GM23248 (cell line): ENCODE measurements around the gene RBPJL. TPM values are rescaled to one million over a fixed set of nuclear protein-coding genes. Genes with fewer than 3 reads are reported as not detected.

Experiments used
- DNase-seq: peaks from one replicate; pipeline ENCODE4 v3.0.0-alpha.2; 2015
- H2AFZ ChIP-seq: fragments of 200-600 bp; sonication (generic); 2 replicates; pipeline ENCODE4 v1.6.1; 2016; ENCODE audit warnings: antibody characterized with exemption
- H3F3A ChIP-seq: fragments of 200-600 bp; sonication (generic); 2 replicates; pipeline ENCODE4 v1.6.1; 2016; ENCODE audit warnings: mild to moderate bottlenecking, antibody characterized with exemption, mixed run types; ENCODE audit not compliant: insufficient read depth
- H3K27ac ChIP-seq: fragments of 200-600 bp; sonication (generic); 2 replicates; pipeline ENCODE4 v1.5.1; 2016; ENCODE audit warnings: mild to moderate bottlenecking
- H3K27me3 ChIP-seq: fragments of 200-600 bp; sonication (generic); replicated peaks from 2 replicates; pipeline ENCODE4 v1.6.1; 2016; ENCODE audit warnings: mild to moderate bottlenecking; ENCODE audit not compliant: insufficient read depth
- H3K36me3 ChIP-seq: fragments of 200-600 bp; sonication (generic); 2 replicates; pipeline ENCODE4 v1.6.1; 2016; ENCODE audit warnings: low read depth, mild to moderate bottlenecking
- H3K4me1 ChIP-seq: fragments of 200-600 bp; sonication (generic); 2 replicates; pipeline ENCODE4 v1.6.1; 2016; ENCODE audit warnings: mild to moderate bottlenecking; ENCODE audit not compliant: insufficient read depth
- H3K4me2 ChIP-seq: fragments of 200-600 bp; sonication (generic); one replicate; pipeline ENCODE4 v1.6.1; 2016; ENCODE audit warnings: mild to moderate bottlenecking; ENCODE audit not compliant: unreplicated experiment
- H3K4me3 ChIP-seq: fragments of 200-600 bp; sonication (generic); 2 replicates; pipeline ENCODE4 v1.5.1; 2016; ENCODE audit warnings: mild to moderate bottlenecking
- H3K79me2 ChIP-seq: fragments of 200-600 bp; sonication (generic); 2 replicates; pipeline ENCODE4 v1.6.1; 2016; ENCODE audit warnings: mild to moderate bottlenecking; ENCODE audit not compliant: insufficient read depth
- H3K9ac ChIP-seq: fragments of 200-600 bp; sonication (generic); 2 replicates; pipeline ENCODE4 v1.6.1; 2016; ENCODE audit warnings: mild to moderate bottlenecking
- H3K9me2 ChIP-seq: fragments of 200-600 bp; sonication (generic); 2 replicates; pipeline ENCODE4 v1.6.1; 2016; ENCODE audit warnings: mixed run types, mild to moderate bottlenecking, moderate library complexity; ENCODE audit not compliant: insufficient read depth
- H3K9me3 ChIP-seq: fragments of 200-600 bp; sonication (generic); one replicate; pipeline ENCODE4 v1.6.1; 2017; ENCODE audit warnings: low read depth
- H4K20me1 ChIP-seq: fragments of 200-600 bp; sonication (generic); 2 replicates; pipeline ENCODE4 v1.6.0; 2016; ENCODE audit not compliant: insufficient read depth
- EZH2 ChIP-seq: fragments of 200-600 bp; sonication (generic); IDR thresholded peaks from 2 replicates; pipeline ENCODE4 v1.6.1; 2018; ENCODE audit warnings: antibody characterized with exemption, mild to moderate bottlenecking; ENCODE audit not compliant: insufficient read depth, poor library complexity, severe bottlenecking
- EZH2phosphoT487 ChIP-seq: fragments of 200-600 bp; sonication (generic); IDR thresholded peaks from 2 replicates; pipeline ENCODE4 v1.6.1; 2018; ENCODE audit warnings: antibody characterized with exemption, moderate library complexity, mild to moderate bottlenecking, low read depth; ENCODE audit not compliant: insufficient read depth
- WGBS, 2 experiments: methylation state at CpG; one replicate each; pipeline ENCODE4 v1.1.6; 2015 to 2017; ENCODE audit warnings: low lambda C conversion rate in 2 of 2, low coverage in 1 of 2; ENCODE audit errors: missing lambda C conversion rate in 2 of 2; 5-methylcytosine and 5-hydroxymethylcytosine counted together
- in situ Hi-C: fragments of 300-500 bp; cut with MboI; formaldehyde crosslinking; loops from 2 replicates; pipeline ENCODE4 v1.15.0; 2020
- polyA plus RNA-seq: library from polyadenylated mRNA; unstranded; fragments of >200 nt; fragmentation: Nextera tagmentation; extraction: Ambion mirVana; gene quantifications from 2 replicates; pipeline ENCODE4 v1.2.1, GENCODE V29; 2016
- total RNA-seq: library from RNA; depleted of rRNA; stranded (reverse); fragments of >200 nt; shearing (Covaris generic); gene quantifications from 2 replicates; pipeline ENCODE4 v1.2.3, GENCODE V29; 2014; rRNA removed

The RBPJL gene, protein sequence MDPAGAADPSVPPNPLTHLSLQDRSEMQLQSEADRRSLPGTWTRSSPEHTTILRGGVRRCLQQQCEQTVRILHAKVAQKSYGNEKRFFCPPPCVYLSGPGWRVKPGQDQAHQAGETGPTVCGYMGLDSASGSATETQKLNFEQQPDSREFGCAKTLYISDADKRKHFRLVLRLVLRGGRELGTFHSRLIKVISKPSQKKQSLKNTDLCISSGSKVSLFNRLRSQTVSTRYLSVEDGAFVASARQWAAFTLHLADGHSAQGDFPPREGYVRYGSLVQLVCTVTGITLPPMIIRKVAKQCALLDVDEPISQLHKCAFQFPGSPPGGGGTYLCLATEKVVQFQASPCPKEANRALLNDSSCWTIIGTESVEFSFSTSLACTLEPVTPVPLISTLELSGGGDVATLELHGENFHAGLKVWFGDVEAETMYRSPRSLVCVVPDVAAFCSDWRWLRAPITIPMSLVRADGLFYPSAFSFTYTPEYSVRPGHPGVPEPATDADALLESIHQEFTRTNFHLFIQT
- total RNA-seq (not detected in 2 replicates), polyA plus RNA-seq (not detected in 2 replicates)

DNA sequence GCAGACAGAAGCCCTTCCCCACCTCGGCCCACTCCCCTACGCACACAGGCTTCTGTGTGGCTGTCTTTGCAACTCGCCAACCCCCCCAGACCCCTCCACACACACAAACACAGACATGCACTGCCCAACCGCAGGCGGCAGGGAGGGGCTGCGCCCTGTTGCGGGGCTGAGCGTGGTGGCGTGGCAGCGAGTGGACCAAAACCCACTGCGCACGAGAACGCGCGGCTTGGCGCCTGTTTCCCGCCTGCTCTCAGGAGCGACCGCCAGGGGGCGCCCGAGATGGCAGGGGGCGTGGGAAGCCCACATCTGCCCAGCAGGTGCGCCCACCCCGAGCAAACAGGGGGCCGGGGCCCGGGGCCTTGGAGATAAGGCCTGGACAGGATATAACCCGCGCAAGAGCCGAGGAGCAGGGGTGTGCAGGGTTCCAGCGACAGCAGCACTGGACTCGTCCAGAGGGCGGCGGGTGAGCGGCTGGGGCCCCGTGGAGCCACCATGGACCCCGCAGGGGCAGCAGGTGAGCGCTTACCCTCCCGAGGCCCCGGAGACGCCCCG lies at the start of gene RBPJL:
TSS of gene RBPJL (plus strand) at position 410 of the 552 bp plus-strand sequence. CDS start at position 493, 83 bp downstream.
- Histone ChIP-seq H3K4me2 (no peak within 1 kb of the TSS), H3K9ac (no peak within 1 kb of the TSS), H3K36me3 (no peaks in the 10 kb centered on the region), H3K27ac (no peak within 1 kb of the TSS), H3K4me1 (no peaks in the 10 kb centered on the region), H3K9me2 (no peaks in the 10 kb centered on the region), H3K9me3 (no peaks in the 10 kb centered on the region), H3F3A (no peaks in the 10 kb centered on the region), H3K79me2 (no peaks in the 10 kb centered on the region), H3K4me3 (no peak within 1 kb of the TSS), H3K27me3 (peaks cover 14% of the 10 kb centered on the region), H2AFZ (no peak within 1 kb of the TSS), H4K20me1 (no peaks in the 10 kb centered on the region)
- DNase-seq, result peak; percentile 37
- TF ChIP-seq EZH2phosphoT487 (no peak), EZH2 (no peak)
- in situ Hi-C loops, result loop anchor here (10.0 kb wide), 1 partner anchor 468 kb away; no protein-coding TSS in a partner anchor
- 18 to 35% methylated on average over 29 to 31 of the region's 41 CpGs for WGBS, 2 experiments

DNA sequence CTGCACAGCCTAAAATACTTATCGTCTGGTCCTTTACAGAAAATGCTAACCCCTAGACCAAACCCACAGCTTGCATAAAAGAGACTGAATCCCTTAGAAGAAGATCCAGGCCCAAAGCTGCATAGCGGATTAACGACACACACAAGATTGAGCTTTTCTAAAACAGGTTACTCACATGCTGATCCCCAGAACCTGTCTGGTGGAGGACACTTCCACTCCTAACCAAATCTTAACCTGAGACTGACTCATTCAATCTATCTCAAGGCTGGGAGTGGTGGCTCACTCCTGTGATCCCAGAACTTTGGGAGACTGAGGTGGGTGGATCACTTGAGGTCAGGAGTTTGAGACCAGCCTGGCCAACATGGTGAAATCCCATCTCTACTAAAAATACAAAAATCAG lies 49.5 kb upstream of the RBPJL start:
- Histone ChIP-seq H3K9me3 (no peaks in the 10 kb centered on the region), H3K4me2 (no peak overlapping the region), H3F3A (peaks cover 4% of the 10 kb centered on the region), H3K4me3 (no peak overlapping the region), H3K36me3 (no peaks in the 10 kb centered on the region), H3K9me2 (no peaks in the 10 kb centered on the region), H3K9ac (no peak overlapping the region), H3K27ac (no peak overlapping the region), H3K79me2 (no peaks in the 10 kb centered on the region), H3K4me1 (peaks cover 12% of the 10 kb centered on the region), H2AFZ (no peak overlapping the region), H3K27me3 (peaks cover 13% of the 10 kb centered on the region), H4K20me1 (no peaks in the 10 kb centered on the region)
- 87 to 88% methylated on average over 3 of the region's 3 CpGs for WGBS, 2 experiments
- in situ Hi-C loops, result no loop called here
- no peak for DNase-seq
- TF ChIP-seq EZH2phosphoT487 (no peak), EZH2 (no peak)

DNA sequence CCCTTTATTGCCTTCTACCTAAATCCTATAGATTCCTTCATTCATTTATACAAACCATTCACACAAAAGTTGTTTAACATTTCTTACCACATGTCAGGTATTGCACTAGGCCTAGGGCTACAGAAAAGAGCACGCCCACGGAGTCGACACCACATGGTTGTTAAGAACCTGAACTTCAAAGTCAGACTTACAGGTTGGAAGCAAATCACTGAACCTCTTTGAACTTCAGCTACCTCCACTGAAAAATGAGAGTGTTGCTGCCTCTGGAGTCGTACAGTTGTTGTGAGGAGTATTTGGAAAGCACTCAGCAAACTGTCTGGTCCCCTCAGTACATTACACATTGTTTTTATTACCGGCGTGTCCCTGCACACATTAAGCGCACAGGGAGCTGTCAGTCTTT lies 48.9 kb upstream of the RBPJL start:
- no peaks in the 10 kb centered on the region for H3K9me3 ChIP-seq
- no peak overlapping the region for H3K4me2 ChIP-seq
- no peak for DNase-seq
- H3K27me3 ChIP-seq, result peaks cover 13% of the 10 kb centered on the region
- no peaks in the 10 kb centered on the region for H3K36me3 ChIP-seq
- in situ Hi-C loops, result no loop called here
- peaks cover 4% of the 10 kb centered on the region for H3F3A ChIP-seq
- no peak for TF ChIP-seq EZH2phosphoT487
- TF ChIP-seq EZH2, result no peak
- no peak overlapping the region for H3K27ac ChIP-seq
- H2AFZ ChIP-seq, result no peak overlapping the region
- no peaks in the 10 kb centered on the region for H3K9me2 ChIP-seq
- peaks cover 12% of the 10 kb centered on the region for H3K4me1 ChIP-seq
- H3K79me2 ChIP-seq, result no peaks in the 10 kb centered on the region
- H4K20me1 ChIP-seq, result no peaks in the 10 kb centered on the region
- WGBS, 2 experiments, result 72 to 74% methylated on average over 7 of the region's 7 CpGs
- H3K4me3 ChIP-seq, result no peak overlapping the region
- H3K9ac ChIP-seq, result no peak overlapping the region

DNA sequence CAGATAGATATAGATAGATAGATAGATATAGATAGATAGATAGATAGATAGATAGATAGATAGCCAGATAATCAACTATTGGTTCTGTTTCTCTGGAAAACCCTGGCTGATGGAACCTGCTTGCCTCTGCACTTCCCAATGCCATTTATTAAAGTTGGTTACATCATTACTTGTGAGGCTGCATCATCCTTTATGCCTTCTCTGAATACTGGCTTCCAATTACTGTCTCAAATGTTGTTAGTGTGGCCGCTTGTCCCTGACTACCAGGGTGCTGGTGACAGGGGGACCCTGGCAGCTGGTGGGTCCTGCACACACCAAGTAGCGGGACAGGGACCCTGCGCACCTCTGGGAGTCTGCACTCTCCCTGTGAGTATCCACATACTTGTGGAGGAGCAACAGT lies 48.4 kb upstream of the RBPJL start:
- no peaks in the 10 kb centered on the region for H4K20me1 ChIP-seq
- no peaks in the 10 kb centered on the region for H3K9me2 ChIP-seq
- H3K79me2 ChIP-seq, result no peaks in the 10 kb centered on the region
- H3K9me3 ChIP-seq, result no peaks in the 10 kb centered on the region
- no peak overlapping the region for H3K27ac ChIP-seq
- H3K4me1 ChIP-seq, result peaks cover 12% of the 10 kb centered on the region
- no peak overlapping the region for H2AFZ ChIP-seq
- no peak overlapping the region for H3K9ac ChIP-seq
- 57 to 62% methylated on average over 3 of the region's 3 CpGs for WGBS, 2 experiments
- no peak overlapping the region for H3K4me2 ChIP-seq
- in situ Hi-C loops, result no loop called here
- peaks cover 4% of the 10 kb centered on the region for H3F3A ChIP-seq
- no peak overlapping the region for H3K4me3 ChIP-seq
- H3K36me3 ChIP-seq, result no peaks in the 10 kb centered on the region
- TF ChIP-seq EZH2phosphoT487 (no peak), EZH2 (no peak)
- peaks cover 13% of the 10 kb centered on the region for H3K27me3 ChIP-seq
- no peak for DNase-seq
